Peyer's patch (tissue), 4 donors: Measurements from ENCODE around the gene FN1.

Experiments
- POLR2A ChIP-seq, 2 donors: fragments of 450-650 bp; IDR thresholded peaks; one replicate each; pipeline ENCODE4 v1.5.1; 2017; ENCODE audit warnings: antibody characterized with exemption in 2 of 2, mild to moderate bottlenecking in 2 of 2, moderate library complexity in 2 of 2
- TF ChIP-seq, protein P1 (sequence below), 6 experiments: fragments of 450-650 bp in 4 of 6; fragments of 200-600 bp in 2 of 6; sonication (generic) in 1 of 6; IDR thresholded peaks; one replicate each; pipeline ENCODE4 v1.5.1; 2017 to 2019; ENCODE audit warnings: antibody characterized with exemption in 6 of 6, mild to moderate bottlenecking in 3 of 6, moderate library complexity in 1 of 6

- TF ChIP-seq, protein P1, sequence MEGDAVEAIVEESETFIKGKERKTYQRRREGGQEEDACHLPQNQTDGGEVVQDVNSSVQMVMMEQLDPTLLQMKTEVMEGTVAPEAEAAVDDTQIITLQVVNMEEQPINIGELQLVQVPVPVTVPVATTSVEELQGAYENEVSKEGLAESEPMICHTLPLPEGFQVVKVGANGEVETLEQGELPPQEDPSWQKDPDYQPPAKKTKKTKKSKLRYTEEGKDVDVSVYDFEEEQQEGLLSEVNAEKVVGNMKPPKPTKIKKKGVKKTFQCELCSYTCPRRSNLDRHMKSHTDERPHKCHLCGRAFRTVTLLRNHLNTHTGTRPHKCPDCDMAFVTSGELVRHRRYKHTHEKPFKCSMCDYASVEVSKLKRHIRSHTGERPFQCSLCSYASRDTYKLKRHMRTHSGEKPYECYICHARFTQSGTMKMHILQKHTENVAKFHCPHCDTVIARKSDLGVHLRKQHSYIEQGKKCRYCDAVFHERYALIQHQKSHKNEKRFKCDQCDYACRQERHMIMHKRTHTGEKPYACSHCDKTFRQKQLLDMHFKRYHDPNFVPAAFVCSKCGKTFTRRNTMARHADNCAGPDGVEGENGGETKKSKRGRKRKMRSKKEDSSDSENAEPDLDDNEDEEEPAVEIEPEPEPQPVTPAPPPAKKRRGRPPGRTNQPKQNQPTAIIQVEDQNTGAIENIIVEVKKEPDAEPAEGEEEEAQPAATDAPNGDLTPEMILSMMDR (IDR thresholded peaks at IDR 0.05) = no peak
- no peak for TF ChIP-seq POLR2A (IDR thresholded peaks at IDR 0.05)
These were observed 102.8 kb downstream of the FN1 start for GRCh38 chr2:215332872-215333595.
